GM23338 (cell line): ENCODE measurements around the gene DYNLT3. TPM values are rescaled to one million over a fixed set of nuclear protein-coding genes. Genes with fewer than 3 reads are reported as not detected.

Source experiments
- CREB1 ChIP-seq: fragments of 250-450 bp; sonication (Bioruptor Pico); IDR thresholded peaks from 2 replicates; pipeline ENCODE4 v1.5.0; 2020; ENCODE audit warnings: low read depth, mild to moderate bottlenecking, moderate library complexity
- CTCF ChIP-seq, 2 experiments: fragments of 200-600 bp in 1 of 2; sonication (generic) in 1 of 2; conservative IDR thresholded peaks; 2 replicates each; pipeline versions ENCODE4 v1.5.1 to v1.6.1; 2016 to 2017; ENCODE audit warnings: antibody characterized with exemption in 2 of 2, low read depth in 2 of 2, mild to moderate bottlenecking in 2 of 2, moderate library complexity in 1 of 2
- EZH2 ChIP-seq: fragments of 200-600 bp; sonication (generic); IDR thresholded peaks from one replicate; pipeline ENCODE4 v1.8.0; 2017; ENCODE audit warnings: antibody characterized with exemption, mild to moderate bottlenecking, low read depth; ENCODE audit not compliant: unreplicated experiment
- JUNB ChIP-seq: IDR thresholded peaks from one replicate; pipeline ENCODE4 v1.6.1; 2016; ENCODE audit warnings: antibody characterized with exemption; ENCODE audit not compliant: unreplicated experiment
- NANOG ChIP-seq: IDR thresholded peaks from 2 replicates; pipeline ENCODE4 v1.6.1; 2016; ENCODE audit warnings: antibody characterized with exemption, borderline replicate concordance
- POLR2AphosphoS5 ChIP-seq: IDR thresholded peaks from 2 replicates; pipeline ENCODE4 v1.6.1; 2016; ENCODE audit warnings: antibody characterized with exemption, low read depth
- STAT1 ChIP-seq: IDR thresholded peaks from one replicate; pipeline ENCODE4 v1.6.1; 2016; ENCODE audit warnings: antibody characterized with exemption; ENCODE audit not compliant: unreplicated experiment
- ZNF114 ChIP-seq: fragments of 250-450 bp; sonication (Bioruptor Pico); IDR thresholded peaks from 2 replicates; pipeline ENCODE4 v1.5.0; 2020; ENCODE audit warnings: mild to moderate bottlenecking, moderate library complexity
- ZNF462 ChIP-seq: fragments of 250-450 bp; sonication (Bioruptor Pico); IDR thresholded peaks from 2 replicates; pipeline ENCODE4 v1.5.0; 2020; ENCODE audit warnings: mild to moderate bottlenecking, moderate library complexity
- polyA plus RNA-seq: library from polyadenylated mRNA; unstranded; fragments of >200 nt; fragmentation: Nextera tagmentation; extraction: Ambion mirVana; gene quantifications from 2 replicates; pipeline ENCODE4 v1.2.1, GENCODE V29; 2016
- total RNA-seq: library from RNA; depleted of rRNA; stranded (reverse); fragments of >200 nt; shearing (Covaris generic); gene quantifications from 2 replicates; pipeline ENCODE4 v1.2.3, GENCODE V29; 2014
- TF ChIP-seq, protein P1 (sequence below): IDR thresholded peaks from 2 replicates; pipeline ENCODE4 v1.6.1; 2016; ENCODE audit warnings: antibody characterized with exemption

The DYNLT3 gene
- total and polyA plus RNA-seq, 2 experiments from 2014 or later: 6.5 to 8.1 TPM

DNA sequence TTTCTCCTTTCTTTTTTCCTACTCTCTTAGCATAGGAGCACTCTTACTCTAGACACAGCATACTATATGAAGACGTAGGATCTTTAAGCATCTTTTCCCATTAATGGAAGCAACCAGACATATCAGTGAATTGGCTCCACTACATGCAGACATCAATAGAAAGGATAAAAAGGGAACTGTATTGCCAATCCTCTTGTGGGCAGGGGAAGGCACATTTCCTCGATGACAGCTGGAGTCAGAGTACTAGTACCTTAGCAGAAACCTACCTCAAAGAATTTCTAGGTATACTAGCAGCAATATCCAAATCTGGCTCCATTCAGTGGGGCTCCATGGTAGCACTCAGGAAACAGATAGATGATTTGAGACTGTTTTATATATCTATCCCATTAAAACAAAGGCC is 47.4 kb downstream of the DYNLT3 start (continued):
- TF ChIP-seq ZNF462 (CRISPR knock-in tag) (no peak), JUNB (no peak), EZH2 (no peak), CTCF (conservative IDR thresholded peaks at IDR 0.05; ENCODE audit: low read depth in 2 of 2) (no peak), CREB1 (CRISPR knock-in tag) (no peak), ZNF114 (CRISPR knock-in tag) (no peak), NANOG (no peak), STAT1 (no peak), POLR2AphosphoS5 (no peak)
- TF ChIP-seq, protein P1, sequence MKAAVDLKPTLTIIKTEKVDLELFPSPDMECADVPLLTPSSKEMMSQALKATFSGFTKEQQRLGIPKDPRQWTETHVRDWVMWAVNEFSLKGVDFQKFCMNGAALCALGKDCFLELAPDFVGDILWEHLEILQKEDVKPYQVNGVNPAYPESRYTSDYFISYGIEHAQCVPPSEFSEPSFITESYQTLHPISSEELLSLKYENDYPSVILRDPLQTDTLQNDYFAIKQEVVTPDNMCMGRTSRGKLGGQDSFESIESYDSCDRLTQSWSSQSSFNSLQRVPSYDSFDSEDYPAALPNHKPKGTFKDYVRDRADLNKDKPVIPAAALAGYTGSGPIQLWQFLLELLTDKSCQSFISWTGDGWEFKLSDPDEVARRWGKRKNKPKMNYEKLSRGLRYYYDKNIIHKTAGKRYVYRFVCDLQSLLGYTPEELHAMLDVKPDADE: no peak
